Caco-2 (cell line): Measurements from ENCODE around the gene ADCY9. TPM values are rescaled to one million over a fixed set of nuclear protein-coding genes. Genes with fewer than 3 reads are reported as not detected.

Experiments
- Bru-seq: library from RNA; stranded (reverse); fragments of 400-500 nt; gene quantifications from one replicate; lab custom pipeline; 2021; lab: Mats Ljungman, UMichigan
- BruChase-seq, 2 experiments: library from RNA; stranded (reverse); fragments of 400-500 nt; gene quantifications; one replicate each; lab custom pipeline; 2021; lab: Mats Ljungman, UMichigan
- BruUV-seq: library from RNA; stranded (reverse); fragments of 400-500 nt; replicated peaks from 2 replicates; lab custom pipeline; 2021; lab: Mats Ljungman, UMichigan
- CTCF ChIA-PET: fragments of 300-600 bp; sonication (Branson Sonifier 250); formaldehyde crosslinking; loops from one replicate; lab custom pipeline; 2022; ENCODE audit warnings: antibody characterized with exemption; lab: Charles Lee
- POLR2A ChIA-PET: fragments of 300-600 bp; sonication (Branson Sonifier 250); formaldehyde crosslinking; loops from one replicate; lab custom pipeline; 2022; ENCODE audit warnings: antibody characterized with exemption; lab: Charles Lee
- DNase-seq, 2 experiments: peaks; one replicate each; pipeline versions ENCODE4 v3.0.0 to v3.0.0-alpha.2; 2020 to 2022
- H3K27me3 ChIP-seq: replicated peaks from 2 replicates; pipeline ENCODE4 v1.6.0; 2011; ENCODE audit warnings: low read length; ENCODE audit not compliant: control insufficient read depth, insufficient read depth
- H3K36me3 ChIP-seq: 2 replicates; pipeline ENCODE4 v1.5.1; 2011; ENCODE audit warnings: low read length; ENCODE audit not compliant: control insufficient read depth, insufficient read depth
- H3K4me1 ChIP-seq: fragments of 250-450 bp; sonication (Bioruptor Pico); 2 replicates; pipeline ENCODE4 v1.5.1; 2020; ENCODE audit warnings: mild to moderate bottlenecking
- H3K4me3 ChIP-seq: 2 replicates; pipeline ENCODE4 v1.5.1; 2011; ENCODE audit warnings: low read depth, mild to moderate bottlenecking, control low read depth, low read length
- H3K9me3 ChIP-seq: fragments of 250-450 bp; sonication (Bioruptor Pico); 2 replicates; pipeline ENCODE4 v1.5.1; 2020; ENCODE audit warnings: mild to moderate bottlenecking, moderate library complexity
- H3K27ac Mint-ChIP-seq: one replicate; pipeline ENCODE4 v1.8.0; 2022; ENCODE audit warnings: mixed read lengths; ENCODE audit not compliant: unreplicated experiment
- H3K27me3 Mint-ChIP-seq: one replicate; pipeline ENCODE4 v1.8.0; 2022; ENCODE audit warnings: mixed read lengths; ENCODE audit not compliant: insufficient read depth, unreplicated experiment
- H3K36me3 Mint-ChIP-seq: one replicate; pipeline ENCODE4 v1.8.0; 2022; ENCODE audit warnings: mild to moderate bottlenecking, mixed read lengths; ENCODE audit not compliant: insufficient read depth, unreplicated experiment
- H3K4me1 Mint-ChIP-seq: one replicate; pipeline ENCODE4 v1.8.0; 2022; ENCODE audit warnings: low read depth, mixed read lengths; ENCODE audit not compliant: unreplicated experiment
- H3K4me3 Mint-ChIP-seq: one replicate; pipeline ENCODE4 v1.8.0; 2022; ENCODE audit warnings: mild to moderate bottlenecking, moderate library complexity, mixed read lengths; ENCODE audit not compliant: unreplicated experiment
- H3K9me3 Mint-ChIP-seq: one replicate; pipeline ENCODE4 v1.8.0; 2022; ENCODE audit warnings: mixed read lengths; ENCODE audit not compliant: unreplicated experiment
- intact Hi-C: fragments of 100-400 bp; cut with micrococcal nuclease; formaldehyde crosslinking; loops from one replicate; pipeline ENCODE4 v1.10.0; 2022; ENCODE audit not compliant: unreplicated experiment
- long read RNA-seq: library from polyadenylated mRNA; stranded (forward); transcript quantifications from one replicate; pipeline ENCODE4 v2.0.0, GENCODE V29; 2022
- total RNA-seq: library from RNA; stranded (reverse); gene quantifications from 2 replicates; pipeline ENCODE4 v1.2.3, GENCODE V29; 2022
- TF ChIP-seq, protein P1 (sequence below), 2 experiments: fragments of 200-600 bp in 1 of 2; IDR thresholded peaks; 1 replicate in 1 of 2; 2 replicates in 1 of 2; pipeline versions ENCODE4 v1.5.1 to v1.8.0; 2011 to 2022; ENCODE audit warnings: antibody characterized with exemption in 1 of 2, control low read depth in 1 of 2, inconsistent platforms in 1 of 2, low read depth in 1 of 2, low read length in 1 of 2, mild to moderate bottlenecking in 1 of 2, moderate library complexity in 1 of 2; ENCODE audit not compliant: insufficient read depth in 1 of 2, severe bottlenecking in 1 of 2, unreplicated experiment in 1 of 2

Gene ADCY9
- 11.5 and 12.6 TPM in 2 replicates for total RNA-seq
- Bru-seq, nascent RNA, result percentile 50 among the genes with signal in this experiment
- BruChase-seq, experiment 1, labeled RNA remaining after a 2-hour chase, result percentile 55 among the genes with signal in this experiment
- percentile 60 among the genes with signal in this experiment for BruChase-seq, experiment 2, labeled RNA remaining after a 6-hour chase
- long read RNA-seq, full-length matches to known transcripts, result 2 of 10 reads
- long read RNA-seq, partial matches to known transcripts, result 0 of 10 reads
- long read RNA-seq, other reads (novel, unspliced or antisense), result 8 of 10 reads

- POLR2A ChIA-PET, result no interaction called here
- Histone ChIP-seq H3K27me3 (no peaks in the 10 kb centered on the region), H3K4me1 (peaks cover 5% of the 10 kb centered on the region; the same call in 1 of the 2 replicates), H3K36me3 (no peaks in the 10 kb centered on the region), H3K9me3 (no peaks in the 10 kb centered on the region), H3K4me3 (peak within 1 kb of the TSS; percentile 62)
- intact Hi-C loops, result no loop called here
- TF ChIP-seq, protein P1, sequence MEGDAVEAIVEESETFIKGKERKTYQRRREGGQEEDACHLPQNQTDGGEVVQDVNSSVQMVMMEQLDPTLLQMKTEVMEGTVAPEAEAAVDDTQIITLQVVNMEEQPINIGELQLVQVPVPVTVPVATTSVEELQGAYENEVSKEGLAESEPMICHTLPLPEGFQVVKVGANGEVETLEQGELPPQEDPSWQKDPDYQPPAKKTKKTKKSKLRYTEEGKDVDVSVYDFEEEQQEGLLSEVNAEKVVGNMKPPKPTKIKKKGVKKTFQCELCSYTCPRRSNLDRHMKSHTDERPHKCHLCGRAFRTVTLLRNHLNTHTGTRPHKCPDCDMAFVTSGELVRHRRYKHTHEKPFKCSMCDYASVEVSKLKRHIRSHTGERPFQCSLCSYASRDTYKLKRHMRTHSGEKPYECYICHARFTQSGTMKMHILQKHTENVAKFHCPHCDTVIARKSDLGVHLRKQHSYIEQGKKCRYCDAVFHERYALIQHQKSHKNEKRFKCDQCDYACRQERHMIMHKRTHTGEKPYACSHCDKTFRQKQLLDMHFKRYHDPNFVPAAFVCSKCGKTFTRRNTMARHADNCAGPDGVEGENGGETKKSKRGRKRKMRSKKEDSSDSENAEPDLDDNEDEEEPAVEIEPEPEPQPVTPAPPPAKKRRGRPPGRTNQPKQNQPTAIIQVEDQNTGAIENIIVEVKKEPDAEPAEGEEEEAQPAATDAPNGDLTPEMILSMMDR (IDR thresholded peaks at IDR 0.05; ENCODE audit: insufficient read depth in 1 of 2, low read depth in 1 of 2, low read length in 1 of 2, severe bottlenecking in 1 of 2, unreplicated experiment in 1 of 2), result no peak
- Mint-ChIP-seq H3K4me1 (peaks cover 10% of the 10 kb centered on the region), H3K4me3 (peak within 1 kb of the TSS; percentile 73), H3K27ac (peak within 1 kb of the TSS; percentile 9), H3K27me3 (no peaks in the 10 kb centered on the region), H3K36me3 (peaks cover 12% of the 10 kb centered on the region), H3K9me3 (no peaks in the 10 kb centered on the region)
- CTCF ChIA-PET, result interaction anchor here (1.6 kb wide), 1 partner anchor 137 kb away, joined by 5 read pairs; no protein-coding TSS in a partner anchor
- TSS peak; percentile 44 for BruUV-seq
- peak; percentile 72 to 86 for DNase-seq
Measured at GRCh38 chr16:4116325-4117249, at the start of gene ADCY9. ADCY9 (minus strand) TSS chr16:4116442; CDS start chr16:4115442, 1,000 bp downstream.

GRCh38 chr16:4160658-4161430 lies 44.6 kb upstream of the ADCY9 start:
- Mint-ChIP-seq H3K4me3 (no peak overlapping the region), H3K4me1 (no peaks in the 10 kb centered on the region), H3K36me3 (no peaks in the 10 kb centered on the region), H3K9me3 (no peaks in the 10 kb centered on the region), H3K27ac (no peak overlapping the region), H3K27me3 (no peaks in the 10 kb centered on the region)
- CTCF ChIA-PET, result no interaction called here
- Histone ChIP-seq H3K9me3 (no peaks in the 10 kb centered on the region), H3K36me3 (no peaks in the 10 kb centered on the region), H3K27me3 (no peaks in the 10 kb centered on the region), H3K4me1 (peaks cover 8% of the 10 kb centered on the region; the same call in 1 of the 2 replicates), H3K4me3 (no peak overlapping the region)
- DNase-seq, result no peak
- no TSS peak for BruUV-seq
- intact Hi-C loops, result no loop called here
- POLR2A ChIA-PET, result no interaction called here
- TF ChIP-seq, protein P1 (IDR thresholded peaks at IDR 0.05; ENCODE audit: insufficient read depth in 1 of 2, low read depth in 1 of 2, low read length in 1 of 2, severe bottlenecking in 1 of 2, unreplicated experiment in 1 of 2), result no peak
